NCI-H1436 (cell line): ENCODE measurements around the gene RAD17.
A peak's percentile ranks its signal among the peaks of the same experiment; 100 is the strongest.
"Not testable (repeated sequence)": the region's sequence is repeated elsewhere in the genome, so short reads cannot be mapped to it uniquely, and the experiment has no call there.

Experiments
- DNase-seq: peaks from one replicate; lab custom pipeline; 2025; lab: John Stamatoyannopoulos, UW

Gene RAD17

GRCh38 chr5:69374911-69375446 is 5.4 kb downstream of the RAD17 start:
- no peak for DNase-seq

- no peak for DNase-seq
These were observed 8.8 kb downstream of the RAD17 start for GRCh38 chr5:69378376-69378775.

GRCh38 chr5:69404659-69405330 is 35.2 kb downstream of the RAD17 start:
- no peak for DNase-seq

- DNase-seq, result peak; percentile 83
These were observed 45.4 kb downstream of the RAD17 start, which contains the start of gene MARVELD2 for GRCh38 chr5:69414885-69415583. MARVELD2 (plus strand) TSS chr5:69415116; CDS start chr5:69419386, 4,270 bp downstream.

GRCh38 chr5:69415584-69415958 is 46.0 kb downstream of the RAD17 start:
- DNase-seq, result no peak

- no peak for DNase-seq
These were observed 46.6 kb downstream of the RAD17 start for GRCh38 chr5:69416180-69416579.

GRCh38 chr5:69416699-69417098 is 47.1 kb downstream of the RAD17 start:
- no peak for DNase-seq

- no peak for DNase-seq
These were observed 48.9 kb downstream of the RAD17 start for GRCh38 chr5:69418554-69418953.

GRCh38 chr5:69431424-69432303 is 62.0 kb downstream of the RAD17 start:
- no peak for DNase-seq

GRCh38 chr5:69432412-69433206 is 63.0 kb downstream of the RAD17 start:
- DNase-seq, result no peak

GRCh38 chr5:69435276-69435884 is 65.8 kb downstream of the RAD17 start:
- not testable (repeated sequence) for DNase-seq

GRCh38 chr5:69444127-69444754 is 74.6 kb downstream of the RAD17 start:
- DNase-seq, result no peak

- no peak for DNase-seq
These were observed 79.9 kb downstream of the RAD17 start for GRCh38 chr5:69449511-69449910.

GRCh38 chr5:69450116-69450515 is 80.5 kb downstream of the RAD17 start:
- DNase-seq, result no peak

GRCh38 chr5:69450527-69450926 is 80.9 kb downstream of the RAD17 start:
- DNase-seq, result not testable (repeated sequence)

GRCh38 chr5:69451941-69452647 is 82.5 kb downstream of the RAD17 start:
- no peak for DNase-seq

GRCh38 chr5:69453487-69453886 is 83.9 kb downstream of the RAD17 start:
- DNase-seq, result not testable (repeated sequence)

GRCh38 chr5:69454460-69455249 is 85.0 kb downstream of the RAD17 start:
- no peak for DNase-seq

- DNase-seq, result not testable (repeated sequence)
These were observed 85.9 kb downstream of the RAD17 start for GRCh38 chr5:69455428-69455988.
